Neural cell (in vitro differentiated cells): ENCODE results near the gene NOTCH2.

ENCODE experiments used
- POLR2AphosphoS5 ChIP-seq: IDR thresholded peaks from 2 replicates; pipeline ENCODE4 v1.6.1; 2012
- TF ChIP-seq, protein P1 (sequence below): fragments of 450-650 bp; IDR thresholded peaks from 2 replicates; pipeline ENCODE4 v1.5.1; 2014; ENCODE audit warnings: antibody characterized with exemption, mild to moderate bottlenecking, moderate library complexity; ENCODE audit not compliant: poor library complexity, severe bottlenecking

DNA sequence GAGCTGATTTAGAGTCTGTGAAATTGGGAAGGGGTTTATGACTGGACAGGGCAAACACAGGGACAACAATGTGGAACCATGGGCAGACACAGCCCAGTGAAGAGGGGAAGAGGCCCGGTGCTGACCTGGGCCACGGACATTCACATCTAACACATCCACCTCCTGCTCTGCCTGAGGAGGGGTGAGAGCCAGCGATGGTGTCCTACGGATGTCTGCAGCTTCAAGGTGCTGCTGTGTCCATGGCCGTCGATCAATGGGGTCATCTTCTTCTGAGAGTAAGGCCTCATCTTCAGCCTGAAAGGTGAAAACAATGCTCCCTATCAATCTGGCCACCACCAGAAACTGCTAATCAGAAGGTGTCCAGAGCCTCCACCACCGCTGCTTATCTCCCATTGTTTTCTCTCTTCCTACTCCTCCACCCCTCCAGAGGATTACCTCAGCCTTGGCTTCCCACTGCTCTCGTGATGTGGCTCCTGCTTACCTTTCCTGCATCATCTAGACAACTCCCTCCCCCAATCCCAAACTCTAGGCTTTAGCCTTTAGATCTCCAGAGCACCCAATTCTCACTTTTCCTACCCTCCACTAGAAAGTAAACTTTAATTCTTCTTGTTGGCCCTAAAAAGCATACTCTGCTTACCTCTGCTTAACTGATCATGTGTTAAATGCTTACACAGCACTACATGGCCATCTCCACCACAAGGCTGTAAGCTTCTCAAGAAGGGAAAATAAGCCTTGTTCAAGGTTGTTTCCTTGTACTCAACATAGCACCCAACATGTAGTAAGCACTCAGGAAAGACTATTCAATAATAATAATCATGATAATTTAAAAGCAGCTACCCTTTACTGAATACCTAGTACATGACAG lies 149.1 kb downstream of the NOTCH2 start:
- TF ChIP-seq POLR2AphosphoS5, result no peak
- TF ChIP-seq, protein P1, sequence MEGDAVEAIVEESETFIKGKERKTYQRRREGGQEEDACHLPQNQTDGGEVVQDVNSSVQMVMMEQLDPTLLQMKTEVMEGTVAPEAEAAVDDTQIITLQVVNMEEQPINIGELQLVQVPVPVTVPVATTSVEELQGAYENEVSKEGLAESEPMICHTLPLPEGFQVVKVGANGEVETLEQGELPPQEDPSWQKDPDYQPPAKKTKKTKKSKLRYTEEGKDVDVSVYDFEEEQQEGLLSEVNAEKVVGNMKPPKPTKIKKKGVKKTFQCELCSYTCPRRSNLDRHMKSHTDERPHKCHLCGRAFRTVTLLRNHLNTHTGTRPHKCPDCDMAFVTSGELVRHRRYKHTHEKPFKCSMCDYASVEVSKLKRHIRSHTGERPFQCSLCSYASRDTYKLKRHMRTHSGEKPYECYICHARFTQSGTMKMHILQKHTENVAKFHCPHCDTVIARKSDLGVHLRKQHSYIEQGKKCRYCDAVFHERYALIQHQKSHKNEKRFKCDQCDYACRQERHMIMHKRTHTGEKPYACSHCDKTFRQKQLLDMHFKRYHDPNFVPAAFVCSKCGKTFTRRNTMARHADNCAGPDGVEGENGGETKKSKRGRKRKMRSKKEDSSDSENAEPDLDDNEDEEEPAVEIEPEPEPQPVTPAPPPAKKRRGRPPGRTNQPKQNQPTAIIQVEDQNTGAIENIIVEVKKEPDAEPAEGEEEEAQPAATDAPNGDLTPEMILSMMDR, result no peak
